HG03196 (cell line): Measurements from ENCODE around the gene MAFF.
A peak's percentile ranks its signal among the peaks of the same experiment; 100 is the strongest.
"Not testable (repeated sequence)": the region's sequence is repeated elsewhere in the genome, so short reads cannot be mapped to it uniquely, and the experiment has no call there.

ENCODE experiments used
- ATAC-seq: cut with Tn5 transposase; IDR thresholded peaks from one replicate; pipeline ENCODE4 v1.9.1; 2021; ENCODE audit not compliant: unreplicated experiment

Gene MAFF

GRCh38 chr22:38201711-38202436, at the start of gene MAFF:
MAFF (plus strand) TSS chr22:38201994; CDS start chr22:38213854, 11,860 bp downstream.
- ATAC-seq, result peak; percentile 53

GRCh38 chr22:38153821-38154562, 47.8 kb upstream of the MAFF start:
- ATAC-seq, result no peak

DNA sequence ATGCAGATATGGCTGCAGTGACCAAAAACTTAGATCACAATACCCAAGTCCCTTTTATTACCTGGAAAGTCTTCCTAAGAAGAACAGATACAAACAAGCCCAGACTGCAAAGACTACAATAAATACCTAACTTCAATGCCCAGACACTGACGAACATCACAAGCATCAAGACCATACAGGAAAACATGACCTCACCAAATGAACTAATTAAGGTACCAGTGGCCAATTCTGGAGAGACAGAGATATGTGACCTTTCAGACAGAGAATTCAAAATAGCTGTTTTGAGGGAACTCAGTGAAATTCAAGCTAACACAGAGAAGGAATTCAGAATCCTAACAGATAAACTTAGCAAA, 47.3 kb upstream of the MAFF start:
- ATAC-seq, result not testable (repeated sequence)

- ATAC-seq, result no peak
Observed at GRCh38 chr22:38155703-38156102, 46.1 kb upstream of the MAFF start.

DNA sequence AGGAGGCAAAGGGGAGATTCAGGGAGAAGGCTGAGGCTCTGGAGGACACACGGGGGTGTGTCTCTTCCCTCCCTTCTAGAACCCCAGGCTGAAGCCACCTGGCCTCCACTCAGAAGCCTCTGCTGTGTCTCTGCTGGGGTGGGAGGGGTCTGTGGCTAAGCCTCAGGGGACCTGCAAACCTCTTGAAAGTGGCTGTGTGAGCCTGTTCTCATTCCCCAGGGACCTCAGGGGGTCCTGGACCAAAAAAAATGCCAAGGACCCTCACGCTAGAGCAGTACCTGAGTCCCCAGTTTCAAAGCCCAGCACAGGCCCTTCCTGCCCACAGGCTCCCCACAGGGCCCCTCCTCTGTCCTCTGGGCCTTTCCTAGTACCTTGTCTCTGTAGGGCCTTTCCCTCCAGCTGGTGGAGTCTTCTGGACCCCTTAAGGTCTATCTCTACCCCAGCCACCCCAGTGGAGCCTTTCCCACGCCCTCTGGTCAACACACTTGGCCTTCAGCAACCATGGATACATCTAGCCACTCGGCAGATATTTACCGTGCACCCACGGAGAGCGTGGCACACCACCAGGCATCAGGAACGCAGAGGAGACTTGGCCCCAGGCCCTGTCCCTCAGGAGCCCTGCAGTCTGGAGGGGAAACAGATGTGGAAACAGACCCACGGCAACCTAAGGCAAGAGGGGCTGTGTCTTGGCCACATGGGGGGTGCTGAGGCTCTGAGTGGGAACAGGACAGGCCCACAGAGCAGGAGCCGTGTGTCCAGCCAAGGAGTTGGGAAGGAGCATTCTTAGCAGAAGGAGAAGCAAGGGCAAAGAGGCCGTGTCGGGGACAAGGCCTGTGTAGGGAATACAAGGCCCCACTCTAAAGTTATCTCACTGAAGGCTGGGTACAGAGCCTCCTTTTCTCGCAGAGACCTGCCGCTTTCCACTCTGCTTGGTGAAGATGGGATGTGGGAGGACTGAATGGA, 38.6 kb upstream of the MAFF start:
- ATAC-seq, result peak; percentile 44

DNA sequence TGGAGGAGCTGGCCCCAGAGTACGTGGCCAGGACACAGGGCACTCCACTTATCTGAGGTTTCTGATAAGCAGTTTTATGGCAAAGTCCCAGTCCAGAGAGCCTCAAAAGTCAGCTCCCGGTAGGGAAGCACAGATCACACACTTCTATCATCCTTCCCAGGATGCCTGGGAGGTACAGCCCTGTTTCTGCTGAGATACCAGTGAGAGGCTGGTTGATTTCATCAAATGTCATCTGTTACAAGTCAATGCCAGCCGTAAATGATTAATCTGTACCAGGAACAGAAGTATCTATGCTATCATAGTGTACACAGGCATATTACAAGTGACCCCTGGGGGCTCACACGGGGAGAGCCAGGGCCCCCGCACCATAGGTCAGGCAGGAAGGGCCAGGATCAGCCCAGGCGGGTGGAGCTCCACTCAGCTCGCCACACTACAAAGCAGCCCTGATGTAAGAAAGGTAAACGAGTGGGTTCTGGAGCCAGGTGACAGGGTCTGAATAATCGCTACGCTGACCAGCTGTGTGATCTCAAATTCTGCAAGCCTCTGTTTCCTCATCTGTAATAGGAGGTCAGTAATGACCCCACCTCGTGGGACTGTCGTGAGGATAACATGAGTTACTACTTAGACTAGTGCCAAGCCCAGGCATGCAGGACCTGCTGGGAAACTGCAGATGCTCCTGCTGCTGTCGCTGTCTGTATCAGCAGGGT, 37.8 kb upstream of the MAFF start:
- no peak for ATAC-seq

DNA sequence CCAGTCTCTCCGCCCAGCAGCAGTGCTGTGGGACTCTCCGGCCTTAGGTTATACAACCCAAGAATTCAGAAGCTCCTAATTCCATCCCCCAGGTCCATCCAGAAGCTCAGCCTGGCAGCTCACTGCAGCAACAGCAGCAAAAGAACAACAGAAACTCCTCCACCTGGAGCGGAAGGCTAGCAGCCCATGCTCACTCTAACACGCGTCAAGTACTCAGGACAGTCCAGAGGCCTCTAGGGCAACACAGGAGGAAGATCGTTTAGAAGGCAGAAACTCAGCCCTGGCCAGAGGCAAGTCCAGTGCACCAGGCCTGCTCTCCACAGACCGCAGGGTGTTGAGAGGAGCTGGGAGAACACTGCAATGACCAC, 37.3 kb upstream of the MAFF start:
- no peak for ATAC-seq

- no peak for ATAC-seq
Observed at GRCh38 chr22:38165922-38166593, 35.7 kb upstream of the MAFF start.

DNA sequence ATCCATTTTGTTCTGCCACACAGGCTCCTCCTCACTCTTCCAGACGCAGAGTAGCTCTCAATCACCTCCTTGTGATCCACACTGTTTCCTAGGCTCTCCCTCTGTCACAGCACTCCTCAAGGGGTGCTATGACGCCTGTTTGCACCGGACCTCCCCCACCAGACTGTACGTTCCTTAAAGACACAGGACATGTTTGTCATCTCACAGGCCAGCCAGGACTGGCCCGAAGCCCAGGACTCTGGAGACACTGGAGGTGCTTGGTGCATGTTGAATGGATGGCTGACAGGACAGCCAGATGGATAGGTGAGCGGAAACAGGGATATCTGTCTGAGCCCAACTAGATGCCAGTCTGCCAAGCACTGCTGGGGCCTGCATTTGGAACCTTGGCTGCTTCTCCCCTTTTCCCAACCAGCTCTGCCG, 33.8 kb upstream of the MAFF start:
- ATAC-seq, result no peak

DNA sequence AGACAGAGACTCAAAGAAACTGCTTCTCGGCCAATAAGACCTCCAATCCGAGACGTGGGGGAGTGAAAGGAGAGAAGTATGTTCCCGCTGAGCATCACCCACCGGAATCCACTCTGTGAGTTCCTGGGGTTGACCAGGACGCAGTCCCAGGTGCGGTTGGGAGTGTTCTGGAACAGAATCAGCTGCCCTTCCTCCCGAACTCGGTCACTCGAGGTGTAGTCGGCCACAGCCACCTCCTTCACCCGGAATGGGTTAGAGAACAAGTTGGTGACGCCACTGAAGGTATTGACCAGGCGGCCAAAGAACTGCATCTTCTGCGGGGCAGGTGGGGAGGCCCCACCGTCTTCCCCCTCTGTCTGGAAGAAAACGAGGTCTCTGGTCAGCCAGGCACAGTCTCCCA, 32.7 kb upstream of the MAFF start:
- ATAC-seq, result no peak

DNA sequence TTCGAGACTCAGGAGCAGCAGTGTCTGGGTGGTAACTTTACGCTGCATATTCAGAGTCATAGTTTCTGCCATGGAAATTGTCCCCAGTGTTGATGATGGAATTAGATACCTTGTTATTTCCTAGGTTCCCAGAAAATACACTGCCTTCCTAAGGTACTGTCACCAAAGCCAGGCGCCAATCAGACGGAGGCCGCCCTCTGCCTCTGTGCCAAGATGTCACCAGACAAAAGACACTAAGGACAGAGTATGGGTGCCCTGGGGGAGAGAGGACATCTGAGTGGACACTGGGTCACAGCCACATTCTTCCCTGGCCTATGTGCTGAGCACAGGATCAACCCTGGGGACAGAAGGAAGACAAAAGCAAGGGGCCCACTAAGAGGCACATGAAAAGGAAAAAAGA, 31.3 kb upstream of the MAFF start:
- no peak for ATAC-seq

DNA sequence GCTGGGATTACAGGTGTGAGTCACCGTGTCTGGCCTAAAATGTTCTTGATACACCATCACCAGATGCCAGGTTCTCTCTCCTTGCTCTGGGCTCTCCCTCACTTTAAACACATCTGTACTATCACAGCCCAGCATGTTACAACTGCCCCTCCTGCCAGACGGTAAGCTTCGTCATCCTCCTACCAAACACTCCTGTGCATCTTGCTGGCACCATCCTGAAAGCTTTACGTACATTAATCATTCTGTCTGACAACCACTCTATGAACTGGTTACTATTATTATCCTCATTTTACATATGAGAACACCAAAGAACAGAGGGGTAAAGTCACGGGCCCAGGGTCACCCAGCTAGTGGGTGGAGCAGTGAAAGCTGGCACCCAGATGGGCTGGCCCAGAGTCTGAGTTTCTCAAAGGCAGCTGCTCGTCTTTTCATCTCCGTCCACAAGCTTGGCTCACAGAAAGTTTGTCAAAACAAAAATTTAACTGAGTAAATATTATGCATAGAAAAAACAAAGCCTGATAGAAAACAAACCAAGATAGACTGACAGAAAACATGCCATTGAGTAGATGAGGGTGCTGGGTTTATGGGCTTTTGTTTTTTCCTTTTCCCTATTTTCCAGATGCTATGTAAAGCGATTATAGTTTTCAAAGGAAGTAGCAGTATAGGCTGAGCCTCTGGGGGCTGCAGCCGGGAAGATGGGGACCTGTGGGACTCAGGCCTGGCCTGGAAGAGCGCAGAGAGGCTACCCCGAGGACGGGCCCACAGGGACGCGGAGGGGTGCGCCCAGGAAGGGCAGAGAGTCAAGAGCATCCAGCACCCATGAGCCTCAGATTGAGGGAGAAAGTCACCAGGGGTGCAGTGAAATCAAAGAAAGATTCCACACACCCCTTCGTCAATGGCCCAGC, 29.6 kb upstream of the MAFF start:
- ATAC-seq, result no peak

- no peak for ATAC-seq
Observed at GRCh38 chr22:38172832-38173640, 28.8 kb upstream of the MAFF start.

GRCh38 chr22:38173641-38173906, 28.2 kb upstream of the MAFF start:
- no peak for ATAC-seq

DNA sequence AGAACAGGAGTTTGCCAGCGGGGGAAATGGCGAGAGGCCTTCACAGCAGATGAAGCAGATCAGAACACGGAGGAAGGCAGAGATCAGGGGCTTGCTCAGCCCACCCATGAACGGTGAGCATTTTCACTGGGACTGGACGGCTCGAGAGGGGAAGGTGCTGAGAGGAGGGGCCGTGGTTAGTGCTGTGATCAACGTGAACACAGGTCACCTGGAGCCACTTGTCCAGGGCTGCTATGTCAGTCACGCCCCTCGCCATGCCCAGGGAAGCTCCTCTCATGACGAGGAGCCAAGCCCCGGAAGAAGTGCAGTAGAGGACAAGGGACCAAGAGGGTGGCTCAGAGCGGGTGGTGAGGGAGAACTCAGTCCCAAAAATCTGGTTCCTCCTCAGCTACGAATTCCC, 27.2 kb upstream of the MAFF start:
- ATAC-seq, result no peak

DNA sequence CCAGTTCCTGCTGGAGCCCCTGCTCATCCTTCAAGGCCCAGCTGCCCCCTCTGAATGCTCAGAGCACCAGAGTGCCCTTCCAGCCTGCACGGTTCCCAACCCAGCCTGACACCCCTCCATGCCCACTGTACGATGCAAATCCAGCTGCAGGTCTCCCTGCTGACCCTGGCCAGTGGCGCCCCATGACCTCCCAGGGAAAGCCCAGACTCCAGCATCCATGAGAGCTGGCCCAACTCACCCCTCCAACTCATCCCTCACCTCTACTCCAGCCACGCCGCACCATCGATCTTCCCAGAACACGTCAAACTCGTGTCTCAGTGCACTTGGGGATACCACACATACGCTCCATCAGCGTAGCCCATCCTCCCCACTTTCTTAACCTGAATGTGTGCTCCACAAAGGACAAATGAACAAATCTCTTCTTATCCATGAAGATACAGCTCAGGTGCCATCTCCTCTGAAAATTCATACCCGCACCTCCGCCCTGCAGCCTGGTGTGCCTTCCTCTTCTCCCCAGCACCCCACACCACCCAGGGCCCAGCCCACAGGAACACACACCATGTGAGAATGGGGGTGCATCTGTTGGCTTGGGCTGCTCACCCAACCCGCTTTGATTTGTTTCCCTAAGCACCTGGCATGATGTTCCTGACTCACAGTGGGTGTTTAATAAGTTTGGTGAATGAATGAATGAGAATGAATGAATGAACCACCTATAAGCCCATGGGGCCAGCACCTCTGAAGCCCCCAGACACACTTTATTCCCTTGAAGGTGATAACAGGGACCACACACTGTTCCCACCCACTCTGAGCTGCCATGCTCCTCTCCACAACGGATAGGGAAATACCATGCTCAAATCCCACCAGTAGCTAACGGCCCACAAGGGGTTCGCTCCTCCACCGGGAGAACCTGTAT, 26.3 kb upstream of the MAFF start:
- no peak for ATAC-seq

DNA sequence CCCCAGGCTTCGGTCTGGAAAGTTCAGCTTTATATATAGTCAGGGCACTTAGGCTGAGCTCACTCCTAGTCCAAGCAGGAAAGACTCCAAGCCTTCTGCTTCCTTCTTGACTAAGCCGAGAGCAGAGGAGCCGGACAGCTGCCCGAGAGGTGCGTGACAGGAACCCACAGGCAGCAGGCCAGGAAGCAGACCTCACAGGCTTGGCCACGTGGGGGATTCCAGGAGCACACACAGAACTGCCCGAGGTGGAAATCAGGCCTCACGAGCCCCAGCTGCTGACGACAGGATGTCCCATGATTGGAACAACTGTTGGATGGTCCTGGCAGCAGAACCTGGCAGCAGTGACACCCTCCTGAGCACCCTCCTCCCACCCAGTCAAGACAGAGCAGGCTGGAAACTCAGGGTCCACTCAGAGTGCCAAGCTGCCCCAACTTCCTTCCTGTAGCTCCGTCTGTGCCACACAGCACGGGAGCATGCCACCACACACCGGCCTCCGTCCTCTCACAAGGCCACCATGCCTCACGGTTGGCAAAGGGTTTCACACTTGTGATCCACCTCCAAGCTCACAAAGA, 25.5 kb upstream of the MAFF start:
- no peak for ATAC-seq
